ENCODE measurements around the gene BPIFB6.
A peak's percentile ranks its signal among the peaks of the same experiment; 100 is the strongest.

Gene BPIFB6

GRCh38 chr20:32991792-32992641 is 39.4 kb upstream of the BPIFB6 start:
- Mint-ChIP-seq H3K27me3 (no peaks in the 10 kb centered on the region), H3K36me3 (peaks cover 7% of the 10 kb centered on the region), H3K4me1 (peaks cover 9% of the 10 kb centered on the region), H3K9me3 (peaks cover 23% of the 10 kb centered on the region), H3K4me3 (no peak overlapping the region), H3K27ac (no peak overlapping the region)
- DNase-seq: no peak
- CTCF ChIA-PET: interaction anchor here (0.9 kb wide), 1 partner anchor 13 kb away, joined by 3 read pairs; no protein-coding TSS in a partner anchor

GRCh38 chr20:32993496-32994050 is 37.9 kb upstream of the BPIFB6 start:
- peaks cover 13% of the 10 kb centered on the region for H3K4me1 Mint-ChIP-seq
- no peak overlapping the region for H3K27ac Mint-ChIP-seq
- no peak overlapping the region for H3K4me3 Mint-ChIP-seq
- peaks cover 7% of the 10 kb centered on the region for H3K36me3 Mint-ChIP-seq
- H3K27me3 Mint-ChIP-seq: no peaks in the 10 kb centered on the region
- CTCF ChIA-PET: interaction anchor here (0.9 kb wide), 1 partner anchor 11 kb away, joined by 3 read pairs; the partner anchor contains the start of gene SUN5
- no peak for DNase-seq
- H3K9me3 Mint-ChIP-seq: peaks cover 23% of the 10 kb centered on the region

GRCh38 chr20:32995802-32996201 is 35.6 kb upstream of the BPIFB6 start:
- Mint-ChIP-seq H3K27me3 (peaks cover 7% of the 10 kb centered on the region), H3K4me3 (no peak overlapping the region), H3K4me1 (peaks cover 14% of the 10 kb centered on the region), H3K27ac (no peak overlapping the region), H3K9me3 (peaks cover 23% of the 10 kb centered on the region), H3K36me3 (peaks cover 7% of the 10 kb centered on the region)
- CTCF ChIA-PET: interaction anchor here (1.4 kb wide), 1 partner anchor 9 kb away, joined by 5 read pairs; the partner anchor contains the start of gene SUN5
- DNase-seq: no peak

GRCh38 chr20:32997431-32997830 is 34.0 kb upstream of the BPIFB6 start:
- H3K4me3 Mint-ChIP-seq: no peak overlapping the region
- peaks cover 23% of the 10 kb centered on the region for H3K9me3 Mint-ChIP-seq
- peaks cover 9% of the 10 kb centered on the region for H3K4me1 Mint-ChIP-seq
- CTCF ChIA-PET: no interaction called here
- no peak for DNase-seq
- peaks cover 9% of the 10 kb centered on the region for H3K27me3 Mint-ChIP-seq
- peaks cover 7% of the 10 kb centered on the region for H3K36me3 Mint-ChIP-seq
- H3K27ac Mint-ChIP-seq: no peak overlapping the region

GRCh38 chr20:32999603-33000250 is 31.7 kb upstream of the BPIFB6 start:
- CTCF ChIA-PET: interaction anchor here (1.2 kb wide), 1 partner anchor 94 kb away, joined by 3 read pairs; no protein-coding TSS in a partner anchor
- DNase-seq: no peak
- peaks cover 4% of the 10 kb centered on the region for H3K36me3 Mint-ChIP-seq
- H3K9me3 Mint-ChIP-seq: peaks cover 21% of the 10 kb centered on the region
- H3K27ac Mint-ChIP-seq: no peak overlapping the region
- H3K4me1 Mint-ChIP-seq: peaks cover 5% of the 10 kb centered on the region
- H3K4me3 Mint-ChIP-seq: no peak overlapping the region
- H3K27me3 Mint-ChIP-seq: peaks cover 9% of the 10 kb centered on the region

GRCh38 chr20:33000802-33001466 is 30.5 kb upstream of the BPIFB6 start:
- CTCF ChIA-PET: interaction anchor here (1.2 kb wide), 1 partner anchor 95 kb away, joined by 3 read pairs; no protein-coding TSS in a partner anchor

GRCh38 chr20:33002087-33002808 is 29.2 kb upstream of the BPIFB6 start:
- H3K4me3 Mint-ChIP-seq: no peak overlapping the region
- CTCF ChIA-PET: interaction anchor here (0.9 kb wide), 1 partner anchor 100 kb away, joined by 5 read pairs; no protein-coding TSS in a partner anchor
- H3K9me3 Mint-ChIP-seq: peaks cover 3% of the 10 kb centered on the region
- no peak for DNase-seq
- peaks cover 9% of the 10 kb centered on the region for H3K27me3 Mint-ChIP-seq
- H3K27ac Mint-ChIP-seq: no peak overlapping the region
- no peaks in the 10 kb centered on the region for H3K36me3 Mint-ChIP-seq
- peaks cover 4% of the 10 kb centered on the region for H3K4me1 Mint-ChIP-seq

More at GRCh38 chr20:33000802-33001466, 30.5 kb upstream of the BPIFB6 start:
- Mint-ChIP-seq H3K4me3 (no peak overlapping the region), H3K36me3 (peaks cover 2% of the 10 kb centered on the region), H3K9me3 (peaks cover 12% of the 10 kb centered on the region), H3K27ac (no peak overlapping the region), H3K4me1 (peaks cover 5% of the 10 kb centered on the region), H3K27me3 (peaks cover 9% of the 10 kb centered on the region)
- no peak for DNase-seq

GRCh38 chr20:33004141-33004751 is 27.2 kb upstream of the BPIFB6 start, which contains the start of gene SUN5:
TSS of gene SUN5 (minus strand) at chr20:33004433. CDS start at chr20:33004340, 93 bp downstream.
- DNase-seq: no peak
- Mint-ChIP-seq H3K4me1 (peaks cover 2% of the 10 kb centered on the region), H3K9me3 (peaks cover 3% of the 10 kb centered on the region), H3K36me3 (no peaks in the 10 kb centered on the region), H3K4me3 (no peak within 1 kb of the TSS), H3K27ac (no peak within 1 kb of the TSS), H3K27me3 (peaks cover 9% of the 10 kb centered on the region)
- CTCF ChIA-PET: interaction anchor here (0.7 to 4.1 kb wide), 19 partner anchors 9 to 214 kb away, joined by 3 to 39 read pairs (median 3); no protein-coding TSS in a partner anchor

GRCh38 chr20:33005132-33005566 is 26.3 kb upstream of the BPIFB6 start:
- no peak overlapping the region for H3K27ac Mint-ChIP-seq
- peak; percentile 45 for DNase-seq
- H3K9me3 Mint-ChIP-seq: peaks cover 3% of the 10 kb centered on the region
- CTCF ChIA-PET: interaction anchor here (0.8 to 4.1 kb wide), 18 partner anchors 8 to 215 kb away, joined by 3 to 39 read pairs (median 4); no protein-coding TSS in a partner anchor
- no peaks in the 10 kb centered on the region for H3K36me3 Mint-ChIP-seq
- H3K4me1 Mint-ChIP-seq: peaks cover 2% of the 10 kb centered on the region
- H3K27me3 Mint-ChIP-seq: peaks cover 6% of the 10 kb centered on the region
- no peak overlapping the region for H3K4me3 Mint-ChIP-seq

- no peaks in the 10 kb centered on the region for H3K36me3 Mint-ChIP-seq
- H3K4me3 Mint-ChIP-seq: no peak overlapping the region
- CTCF ChIA-PET: interaction anchor here (1.0 to 4.1 kb wide), 2 partner anchors 60 to 105 kb away, joined by 3 to 39 read pairs; no protein-coding TSS in a partner anchor
- no peak overlapping the region for H3K27ac Mint-ChIP-seq
- peaks cover 4% of the 10 kb centered on the region for H3K27me3 Mint-ChIP-seq
- DNase-seq: no peak
- H3K9me3 Mint-ChIP-seq: peaks cover 3% of the 10 kb centered on the region
- H3K4me1 Mint-ChIP-seq: no peaks in the 10 kb centered on the region
Measured at GRCh38 chr20:33005908-33006775, 25.3 kb upstream of the BPIFB6 start.

GRCh38 chr20:33006776-33007375 is 24.6 kb upstream of the BPIFB6 start:
- Mint-ChIP-seq H3K4me3 (no peak overlapping the region), H3K36me3 (no peaks in the 10 kb centered on the region), H3K27me3 (peaks cover 4% of the 10 kb centered on the region), H3K9me3 (peaks cover 3% of the 10 kb centered on the region), H3K4me1 (no peaks in the 10 kb centered on the region), H3K27ac (no peak overlapping the region)
- CTCF ChIA-PET: interaction anchor here (1.0 to 4.1 kb wide), 2 partner anchors 61 to 105 kb away, joined by 3 to 39 read pairs; no protein-coding TSS in a partner anchor
- DNase-seq: no peak

Data from activated naive CD4-positive, alpha-beta T cell treated with anti-CD3 and anti-CD28 coated beads, Interleukin-2, amount 10 ng/mL, durations not matched to agents 7 days and 5 days (primary cell).